Ishikawa (cell line): ENCODE data around the gene DHRS1.

Experiments used
- CEBPB ChIP-seq: IDR thresholded peaks from 2 replicates; pipeline ENCODE4 v1.6.1; 2012
- CREB1 ChIP-seq: IDR thresholded peaks from 2 replicates; pipeline ENCODE4 v1.6.1; 2012; ENCODE audit warnings: low read depth
- EGR1 ChIP-seq: IDR thresholded peaks from 2 replicates; pipeline ENCODE4 v1.6.1; 2012
- EP300 ChIP-seq: IDR thresholded peaks from 2 replicates; pipeline ENCODE4 v1.6.1; 2012; ENCODE audit warnings: borderline replicate concordance
- FOXM1 ChIP-seq: IDR thresholded peaks from 2 replicates; pipeline ENCODE4 v1.6.1; 2012; ENCODE audit warnings: low read depth, borderline replicate concordance
- NFIC ChIP-seq: IDR thresholded peaks from 2 replicates; pipeline ENCODE4 v1.6.1; 2012
- RAD21 ChIP-seq: IDR thresholded peaks from 2 replicates; pipeline ENCODE4 v1.6.1; 2012; ENCODE audit warnings: low read depth
- REST ChIP-seq: IDR thresholded peaks from 2 replicates; pipeline ENCODE4 v1.6.1; 2012; ENCODE audit warnings: low read depth, mild to moderate bottlenecking
- TAF1 ChIP-seq: IDR thresholded peaks from 2 replicates; pipeline ENCODE4 v1.6.1; 2012; ENCODE audit warnings: low read depth, mild to moderate bottlenecking
- TCF12 ChIP-seq: IDR thresholded peaks from 2 replicates; pipeline ENCODE4 v1.6.1; 2012; ENCODE audit warnings: low read depth
- TEAD4 ChIP-seq: IDR thresholded peaks from 2 replicates; pipeline ENCODE4 v1.6.1; 2012
- YY1 ChIP-seq: IDR thresholded peaks from 2 replicates; pipeline ENCODE4 v1.6.1; 2012; ENCODE audit warnings: low read depth
- ZBTB7A ChIP-seq: IDR thresholded peaks from 2 replicates; pipeline ENCODE4 v1.6.1; 2012; ENCODE audit warnings: low read depth
- TF ChIP-seq, protein P1 (sequence below): IDR thresholded peaks from 2 replicates; pipeline ENCODE4 v1.6.1; 2012
- TF ChIP-seq, protein P2 (sequence below): IDR thresholded peaks from 2 replicates; pipeline ENCODE4 v1.6.1; 2012

The DHRS1 gene

DNA sequence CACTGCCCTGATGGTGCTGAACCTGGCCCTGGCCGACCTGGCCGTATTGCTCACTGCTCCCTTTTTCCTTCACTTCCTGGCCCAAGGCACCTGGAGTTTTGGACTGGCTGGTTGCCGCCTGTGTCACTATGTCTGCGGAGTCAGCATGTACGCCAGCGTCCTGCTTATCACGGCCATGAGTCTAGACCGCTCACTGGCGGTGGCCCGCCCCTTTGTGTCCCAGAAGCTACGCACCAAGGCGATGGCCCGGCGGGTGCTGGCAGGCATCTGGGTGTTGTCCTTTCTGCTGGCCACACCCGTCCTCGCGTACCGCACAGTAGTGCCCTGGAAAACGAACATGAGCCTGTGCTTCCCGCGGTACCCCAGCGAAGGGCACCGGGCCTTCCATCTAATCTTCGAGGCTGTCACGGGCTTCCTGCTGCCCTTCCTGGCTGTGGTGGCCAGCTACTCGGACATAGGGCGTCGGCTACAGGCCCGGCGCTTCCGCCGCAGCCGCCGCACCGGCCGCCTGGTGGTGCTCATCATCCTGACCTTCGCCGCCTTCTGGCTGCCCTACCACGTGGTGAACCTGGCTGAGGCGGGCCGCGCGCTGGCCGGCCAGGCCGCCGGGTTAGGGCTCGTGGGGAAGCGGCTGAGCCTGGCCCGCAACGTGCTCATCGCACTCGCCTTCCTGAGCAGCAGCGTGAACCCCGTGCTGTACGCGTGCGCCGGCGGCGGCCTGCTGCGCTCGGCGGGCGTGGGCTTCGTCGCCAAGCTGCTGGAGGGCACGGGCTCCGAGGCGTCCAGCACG lies 16.4 kb upstream of the DHRS1 start:
- TF ChIP-seq, protein P1, sequence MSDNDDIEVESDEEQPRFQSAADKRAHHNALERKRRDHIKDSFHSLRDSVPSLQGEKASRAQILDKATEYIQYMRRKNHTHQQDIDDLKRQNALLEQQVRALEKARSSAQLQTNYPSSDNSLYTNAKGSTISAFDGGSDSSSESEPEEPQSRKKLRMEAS: no peak

DNA sequence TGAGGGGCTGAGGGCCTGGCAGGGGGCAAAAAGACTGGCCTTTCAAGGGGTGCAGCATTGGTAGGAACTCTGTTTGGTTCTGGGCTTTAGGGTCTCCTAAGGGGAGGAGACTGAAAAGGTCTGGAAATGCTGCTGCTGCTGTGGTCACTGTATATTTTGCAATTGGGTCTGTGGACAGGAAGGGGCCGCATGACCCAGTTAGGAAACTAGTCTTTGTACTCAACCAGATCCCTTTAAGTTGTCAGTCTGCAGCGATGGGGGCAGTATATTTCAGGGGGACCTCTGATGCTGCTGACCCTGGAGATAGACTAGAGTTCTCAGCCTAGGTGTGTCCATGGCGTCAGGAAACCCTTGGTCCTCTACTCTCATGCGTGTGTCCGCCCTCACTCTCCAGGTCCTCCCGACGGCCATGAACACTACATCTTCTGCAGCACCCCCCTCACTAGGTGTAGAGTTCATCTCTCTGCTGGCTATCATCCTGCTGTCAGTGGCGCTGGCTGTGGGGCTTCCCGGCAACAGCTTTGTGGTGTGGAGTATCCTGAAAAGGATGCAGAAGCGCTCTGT lies 15.7 kb upstream of the DHRS1 start:
- TF ChIP-seq REST (no peak), RAD21 (no peak), EGR1 (no peak), TCF12 (no peak), FOXM1 (no peak), TEAD4 (no peak), CREB1 (no peak), CEBPB (no peak), YY1 (no peak), TAF1 (no peak), ZBTB7A (no peak), NFIC (no peak), EP300 (no peak)
- TF ChIP-seq, protein P1: no peak
- TF ChIP-seq, protein P2, sequence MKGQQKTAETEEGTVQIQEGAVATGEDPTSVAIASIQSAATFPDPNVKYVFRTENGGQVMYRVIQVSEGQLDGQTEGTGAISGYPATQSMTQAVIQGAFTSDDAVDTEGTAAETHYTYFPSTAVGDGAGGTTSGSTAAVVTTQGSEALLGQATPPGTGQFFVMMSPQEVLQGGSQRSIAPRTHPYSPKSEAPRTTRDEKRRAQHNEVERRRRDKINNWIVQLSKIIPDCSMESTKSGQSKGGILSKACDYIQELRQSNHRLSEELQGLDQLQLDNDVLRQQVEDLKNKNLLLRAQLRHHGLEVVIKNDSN: no peak

DNA sequence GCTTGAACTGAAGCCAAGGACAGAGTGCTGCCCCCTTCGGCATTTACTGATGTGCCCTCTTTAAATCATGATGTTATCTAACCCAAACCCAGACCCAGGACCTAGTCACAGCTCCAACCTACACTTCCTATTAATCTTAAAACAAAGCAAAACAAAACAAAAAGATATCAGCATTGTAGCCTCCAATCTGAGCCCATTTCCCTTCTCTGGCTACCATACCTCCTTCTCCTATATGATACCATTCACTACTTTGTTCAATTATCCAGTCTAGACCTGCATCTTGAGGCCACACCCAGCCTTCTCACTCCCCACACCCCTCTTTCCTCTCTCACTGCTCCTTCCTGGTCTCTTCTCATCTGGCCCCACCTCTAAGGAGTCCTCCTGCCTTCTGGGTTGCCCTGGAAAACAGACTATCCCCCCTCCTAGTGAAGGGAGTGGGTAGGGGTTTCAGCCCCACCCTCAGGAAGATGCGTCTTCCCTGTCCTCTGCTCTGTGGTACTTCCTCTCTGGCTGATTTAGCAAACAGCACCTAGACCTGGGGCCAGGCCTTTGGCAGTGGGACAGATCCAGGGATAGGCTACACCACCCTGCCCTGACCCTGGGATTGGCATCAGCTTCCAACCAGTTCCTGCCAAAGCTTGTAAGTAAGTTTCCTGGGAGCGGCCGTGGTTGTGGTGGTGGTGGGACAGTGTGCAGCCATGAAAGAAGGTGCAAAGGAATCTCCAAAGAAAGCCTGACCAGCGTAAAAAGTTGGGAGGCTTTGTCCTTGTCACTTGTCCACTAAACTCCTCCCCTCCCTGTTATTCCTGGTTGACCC lies 15.0 kb upstream of the DHRS1 start:
- TF ChIP-seq YY1: no peak
- no peak for TF ChIP-seq FOXM1
- TF ChIP-seq, protein P1: no peak
- no peak for TF ChIP-seq EP300
- no peak for TF ChIP-seq REST
- TF ChIP-seq EGR1: no peak
- no peak for TF ChIP-seq CEBPB
- no peak for TF ChIP-seq CREB1
- no peak for TF ChIP-seq RAD21
- no peak for TF ChIP-seq ZBTB7A
- TF ChIP-seq TCF12: no peak
- TF ChIP-seq NFIC: no peak
- TF ChIP-seq, protein P2: no peak
- no peak for TF ChIP-seq TEAD4
- no peak for TF ChIP-seq TAF1

GRCh38 chr14:24313913-24314312 lies 14.3 kb upstream of the DHRS1 start:
- TF ChIP-seq REST (no peak), FOXM1 (no peak), TAF1 (no peak), NFIC (no peak), RAD21 (no peak), CREB1 (no peak), EGR1 (no peak), TEAD4 (no peak), TCF12 (no peak), ZBTB7A (no peak), CEBPB (no peak), EP300 (no peak), YY1 (no peak)
- TF ChIP-seq, protein P2: no peak
- TF ChIP-seq, protein P1: no peak
